ENCODE measurements around the gene PYHIN1.

PYHIN1 gene

GRCh38 chr1:159023723-159024122 lies 92.4 kb downstream of the PYHIN1 start:
- no peak for DNase-seq

- DNase-seq, result no peak
Measured at GRCh38 chr1:159025043-159025442, 93.7 kb downstream of the PYHIN1 start.
